ENCODE measurements around the gene UBXN2A.

The UBXN2A gene

DNA sequence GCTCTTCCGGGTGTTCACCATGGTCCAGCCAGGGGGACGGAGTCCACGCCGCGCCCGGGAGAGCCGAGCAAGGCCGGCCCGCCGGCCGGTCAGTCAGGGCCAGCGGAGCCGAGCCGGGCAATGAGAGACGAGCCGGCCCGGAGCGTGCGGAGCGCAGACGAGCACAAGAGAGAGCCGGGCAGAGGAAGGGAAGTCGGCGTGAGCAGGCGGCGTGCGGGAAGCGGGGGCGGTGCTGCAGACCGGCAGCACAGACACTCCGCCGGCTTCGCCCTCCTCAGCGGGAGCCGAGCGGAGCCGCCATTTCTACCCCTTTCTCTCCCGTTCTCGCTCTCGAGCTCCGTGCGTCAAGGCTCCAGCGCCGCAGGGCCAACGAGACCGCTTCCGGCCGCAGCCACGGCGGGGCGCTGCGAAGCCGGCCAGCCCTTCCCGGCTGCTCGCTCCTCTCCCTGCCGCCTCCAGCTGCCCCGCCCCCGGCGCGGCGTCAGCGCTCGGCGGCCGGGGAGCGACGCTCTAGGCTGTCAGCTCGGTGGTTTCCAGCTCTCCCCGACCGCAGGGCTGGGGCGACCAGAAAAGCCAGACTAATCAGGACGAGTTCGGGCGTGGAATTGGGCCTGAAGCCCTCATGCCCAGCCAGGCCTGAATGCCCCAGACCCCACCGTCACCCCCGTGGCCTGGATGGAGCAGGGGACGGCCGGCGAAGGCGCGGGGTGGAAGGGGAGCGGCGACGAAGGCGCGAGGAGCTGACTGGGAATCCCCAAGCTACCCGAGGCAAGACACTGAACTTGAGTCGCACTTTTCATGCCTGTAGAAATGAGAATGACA, 13.3 kb upstream of the UBXN2A start, which contains the start of gene ATAD2B (continued):
- TF ChIP-seq, protein P1, sequence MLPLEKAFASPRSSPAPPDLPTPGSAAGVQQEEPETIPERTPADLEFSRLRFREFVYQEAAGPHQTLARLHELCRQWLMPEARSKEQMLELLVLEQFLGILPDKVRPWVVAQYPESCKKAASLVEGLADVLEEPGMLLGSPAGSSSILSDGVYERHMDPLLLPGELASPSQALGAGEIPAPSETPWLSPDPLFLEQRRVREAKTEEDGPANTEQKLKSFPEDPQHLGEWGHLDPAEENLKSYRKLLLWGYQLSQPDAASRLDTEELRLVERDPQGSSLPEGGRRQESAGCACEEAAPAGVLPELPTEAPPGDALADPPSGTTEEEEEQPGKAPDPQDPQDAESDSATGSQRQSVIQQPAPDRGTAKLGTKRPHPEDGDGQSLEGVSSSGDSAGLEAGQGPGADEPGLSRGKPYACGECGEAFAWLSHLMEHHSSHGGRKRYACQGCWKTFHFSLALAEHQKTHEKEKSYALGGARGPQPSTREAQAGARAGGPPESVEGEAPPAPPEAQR (tag by site-specific recombination; IDR thresholded peaks at IDR 0.05): no peak
- TF ChIP-seq ZNF449 (tag by site-specific recombination; IDR thresholded peaks at IDR 0.05) (no peak), ZNF701 (tag by site-specific recombination; IDR thresholded peaks at IDR 0.05) (no peak), ZEB2 (tag by site-specific recombination; IDR thresholded peaks at IDR 0.05) (peak; percentile 58; the same call in 1 of the 2 replicates), HOXD13 (CRISPR knock-in tag; IDR thresholded peaks at IDR 0.05; ENCODE audit: borderline replicate concordance) (no peak), CTCF (tag by site-specific recombination; IDR thresholded peaks at IDR 0.05) (peak; percentile 89), YY2 (tag by site-specific recombination; IDR thresholded peaks at IDR 0.05) (peak; percentile 71; the same call in 1 of the 2 replicates), ZNF112 (tag by site-specific recombination; IDR thresholded peaks at IDR 0.05) (no peak), WT1 (tag by site-specific recombination; IDR thresholded peaks at IDR 0.05) (peak; percentile 13; the same call in 1 of the 2 replicates), ZSCAN30 (tag by site-specific recombination; IDR thresholded peaks at IDR 0.05) (peak; percentile 91; the same call in 1 of the 2 replicates), ZNF48 (tag by site-specific recombination; IDR thresholded peaks at IDR 0.05) (no peak), REST (tag by site-specific recombination; IDR thresholded peaks at IDR 0.05) (no peak), ZNF513 (tag by site-specific recombination; IDR thresholded peaks at IDR 0.05) (no peak), KLF8 (tag by site-specific recombination; IDR thresholded peaks at IDR 0.05) (peak; percentile 52), ZBTB21 (tag by site-specific recombination; IDR thresholded peaks at IDR 0.05) (no peak), SCRT1 (tag by site-specific recombination; IDR thresholded peaks at IDR 0.05; ENCODE audit: borderline replicate concordance) (no peak), PRDM4 (tag by site-specific recombination; IDR thresholded peaks at IDR 0.05) (peak; percentile 89), ZNF350 (tag by site-specific recombination; IDR thresholded peaks at IDR 0.05) (no peak), ZNF561 (tag by site-specific recombination; IDR thresholded peaks at IDR 0.05; ENCODE audit: borderline replicate concordance) (0 out of 2 replicates have a peak, but pooled peaks have one; percentile 50), ZNF132 (tag by site-specific recombination; IDR thresholded peaks at IDR 0.05; ENCODE audit: borderline replicate concordance) (no peak)
- TF ChIP-seq, protein P2, sequence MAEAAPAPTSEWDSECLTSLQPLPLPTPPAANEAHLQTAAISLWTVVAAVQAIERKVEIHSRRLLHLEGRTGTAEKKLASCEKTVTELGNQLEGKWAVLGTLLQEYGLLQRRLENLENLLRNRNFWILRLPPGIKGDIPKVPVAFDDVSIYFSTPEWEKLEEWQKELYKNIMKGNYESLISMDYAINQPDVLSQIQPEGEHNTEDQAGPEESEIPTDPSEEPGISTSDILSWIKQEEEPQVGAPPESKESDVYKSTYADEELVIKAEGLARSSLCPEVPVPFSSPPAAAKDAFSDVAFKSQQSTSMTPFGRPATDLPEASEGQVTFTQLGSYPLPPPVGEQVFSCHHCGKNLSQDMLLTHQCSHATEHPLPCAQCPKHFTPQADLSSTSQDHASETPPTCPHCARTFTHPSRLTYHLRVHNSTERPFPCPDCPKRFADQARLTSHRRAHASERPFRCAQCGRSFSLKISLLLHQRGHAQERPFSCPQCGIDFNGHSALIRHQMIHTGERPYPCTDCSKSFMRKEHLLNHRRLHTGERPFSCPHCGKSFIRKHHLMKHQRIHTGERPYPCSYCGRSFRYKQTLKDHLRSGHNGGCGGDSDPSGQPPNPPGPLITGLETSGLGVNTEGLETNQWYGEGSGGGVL (tag by site-specific recombination; IDR thresholded peaks at IDR 0.05): no peak
- TF ChIP-seq, protein P3, sequence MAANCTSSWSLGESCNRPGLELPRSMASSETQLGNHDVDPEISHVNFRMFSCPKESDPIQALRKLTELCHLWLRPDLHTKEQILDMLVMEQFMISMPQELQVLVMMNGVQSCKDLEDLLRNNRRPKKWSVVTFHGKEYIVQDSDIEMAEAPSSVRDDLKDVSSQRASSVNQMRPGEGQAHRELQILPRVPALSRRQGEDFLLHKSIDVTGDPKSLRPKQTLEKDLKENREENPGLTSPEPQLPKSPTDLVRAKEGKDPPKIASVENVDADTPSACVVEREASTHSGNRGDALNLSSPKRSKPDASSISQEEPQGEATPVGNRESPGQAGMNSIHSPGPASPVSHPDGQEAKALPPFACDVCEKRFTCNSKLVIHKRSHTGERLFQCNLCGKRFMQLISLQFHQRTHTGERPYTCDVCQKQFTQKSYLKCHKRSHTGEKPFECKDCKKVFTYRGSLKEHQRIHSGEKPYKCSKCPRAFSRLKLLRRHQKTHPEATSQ (tag by site-specific recombination; IDR thresholded peaks at IDR 0.05): no peak

Measured in HEK293 (cell line).